CD4-positive, alpha-beta T cell treated with Interleukin-1 beta for 1 hour (primary cell): Measurements from ENCODE around the gene FOXG1.

Experiments used
- DNase-seq, 2 donors: peaks; one replicate each; pipeline ENCODE4 v3.0.0-alpha.2; 2020 to 2022

The FOXG1 gene

GRCh38 chr14:28762303-28762954 lies 4.2 kb upstream of the FOXG1 start:
- DNase-seq, result no peak

GRCh38 chr14:28762955-28763326 lies 3.6 kb upstream of the FOXG1 start:
- no peak for DNase-seq

GRCh38 chr14:28763751-28764256 lies 2.8 kb upstream of the FOXG1 start:
- no peak for DNase-seq

GRCh38 chr14:28764257-28765160 lies 2.1 kb upstream of the FOXG1 start:
- no peak for DNase-seq

- DNase-seq, result no peak
Observed at GRCh38 chr14:28765169-28765830, 1.3 kb upstream of the FOXG1 start.

GRCh38 chr14:28765831-28766468 lies 637 bp upstream of the FOXG1 start:
- no peak for DNase-seq

GRCh38 chr14:28767030-28767852 lies 654 bp downstream of the FOXG1 start:
- DNase-seq, result no peak

- no peak for DNase-seq
Observed at GRCh38 chr14:28767853-28768741, 1.5 kb downstream of the FOXG1 start.

- no peak for DNase-seq
Observed at GRCh38 chr14:28769276-28769880, 2.8 kb downstream of the FOXG1 start.

- DNase-seq, result no peak
Observed at GRCh38 chr14:28770061-28770460, 3.5 kb downstream of the FOXG1 start.

- DNase-seq, result no peak
Observed at GRCh38 chr14:28770630-28771029, 4.0 kb downstream of the FOXG1 start.

- no peak for DNase-seq
Observed at GRCh38 chr14:28771168-28771567, 4.6 kb downstream of the FOXG1 start.

GRCh38 chr14:28772613-28773012 lies 6.0 kb downstream of the FOXG1 start:
- no peak for DNase-seq

- no peak for DNase-seq
Observed at GRCh38 chr14:28773176-28773575, 6.6 kb downstream of the FOXG1 start.

GRCh38 chr14:28773861-28774691 lies 7.5 kb downstream of the FOXG1 start:
- DNase-seq, result no peak

GRCh38 chr14:28774764-28775735 lies 8.5 kb downstream of the FOXG1 start:
- DNase-seq, result no peak

- DNase-seq, result no peak
Observed at GRCh38 chr14:28776482-28777266, 10.1 kb downstream of the FOXG1 start.
